NCI-H128 (cell line): ENCODE data around the gene KLF6.

ENCODE experiments used
- DNase-seq: peaks from one replicate; lab custom pipeline; 2025; ENCODE audit not compliant: unreplicated experiment; lab: John Stamatoyannopoulos, UW

The KLF6 gene

GRCh38 chr10:3784510-3785250 is at the start of gene KLF6:
TSS of gene KLF6 (minus strand) at chr10:3785209. CDS start at chr10:3785014, 195 bp downstream.
- DNase-seq, result no peak

- no peak for DNase-seq
Measured at GRCh38 chr10:3834404-3834803, 49.4 kb upstream of the KLF6 start.

GRCh38 chr10:3833046-3833445 is 48.0 kb upstream of the KLF6 start:
- DNase-seq, result no peak

- no peak for DNase-seq
Measured at GRCh38 chr10:3832022-3832786, 47.2 kb upstream of the KLF6 start.

- DNase-seq, result no peak
Measured at GRCh38 chr10:3831608-3832007, 46.6 kb upstream of the KLF6 start.

- DNase-seq, result no peak
Measured at GRCh38 chr10:3830946-3831345, 45.9 kb upstream of the KLF6 start.

- DNase-seq, result no peak
Measured at GRCh38 chr10:3829156-3830050, 44.4 kb upstream of the KLF6 start.

- DNase-seq, result no peak
Measured at GRCh38 chr10:3828404-3829155, 43.6 kb upstream of the KLF6 start.

- DNase-seq, result no peak
Measured at GRCh38 chr10:3827768-3828403, 42.9 kb upstream of the KLF6 start.

GRCh38 chr10:3827266-3827665 is 42.3 kb upstream of the KLF6 start:
- no peak for DNase-seq

GRCh38 chr10:3825862-3826351 is 40.9 kb upstream of the KLF6 start:
- no peak for DNase-seq

- DNase-seq, result no peak
Measured at GRCh38 chr10:3825244-3825643, 40.2 kb upstream of the KLF6 start.

GRCh38 chr10:3822541-3823330 is 37.7 kb upstream of the KLF6 start:
- DNase-seq, result no peak

- no peak for DNase-seq
Measured at GRCh38 chr10:3820255-3820654, 35.2 kb upstream of the KLF6 start.

- no peak for DNase-seq
Measured at GRCh38 chr10:3816995-3817394, 32.0 kb upstream of the KLF6 start.

- no peak for DNase-seq
Measured at GRCh38 chr10:3814838-3815220, 29.8 kb upstream of the KLF6 start.

GRCh38 chr10:3813986-3814837 is 29.2 kb upstream of the KLF6 start:
- no peak for DNase-seq

- no peak for DNase-seq
Measured at GRCh38 chr10:3813267-3813666, 28.3 kb upstream of the KLF6 start.
